CD4-positive, alpha-beta T cell treated with Interferon gamma for 1 hour (primary cell): ENCODE measurements around the gene SLC25A15.
"Not testable (repeated sequence)": the region's sequence is repeated elsewhere in the genome, so short reads cannot be mapped to it uniquely, and the experiment has no call there.

Experiments
- DNase-seq: peaks from one replicate; pipeline ENCODE4 v3.0.0-alpha.2; 2020

Gene SLC25A15

GRCh38 chr13:40782971-40783370 lies 6.4 kb upstream of the SLC25A15 start:
- DNase-seq: not testable (repeated sequence)

- DNase-seq: no peak
Measured at GRCh38 chr13:40784540-40784939, 4.9 kb upstream of the SLC25A15 start.

GRCh38 chr13:40786568-40786996 lies 2.8 kb upstream of the SLC25A15 start:
- DNase-seq: no peak

GRCh38 chr13:40787062-40787461 lies 2.3 kb upstream of the SLC25A15 start:
- DNase-seq: no peak

- not testable (repeated sequence) for DNase-seq
Measured at GRCh38 chr13:40788540-40789274, 704 bp upstream of the SLC25A15 start.

GRCh38 chr13:40790154-40790616 lies 774 bp downstream of the SLC25A15 start:
- no peak for DNase-seq

- DNase-seq: no peak
Measured at GRCh38 chr13:40792284-40793051, 3.1 kb downstream of the SLC25A15 start.

GRCh38 chr13:40793339-40793738 lies 3.9 kb downstream of the SLC25A15 start:
- no peak for DNase-seq

- DNase-seq: no peak
Measured at GRCh38 chr13:40794414-40795368, 5.3 kb downstream of the SLC25A15 start.

GRCh38 chr13:40796649-40797048 lies 7.2 kb downstream of the SLC25A15 start:
- no peak for DNase-seq

GRCh38 chr13:40798380-40798779 lies 9.0 kb downstream of the SLC25A15 start:
- DNase-seq: peak; percentile 21

- no peak for DNase-seq
Measured at GRCh38 chr13:40799508-40799907, 10.1 kb downstream of the SLC25A15 start.

GRCh38 chr13:40800559-40800958 lies 11.1 kb downstream of the SLC25A15 start:
- no peak for DNase-seq

- no peak for DNase-seq
Measured at GRCh38 chr13:40801255-40802217, 12.1 kb downstream of the SLC25A15 start.

GRCh38 chr13:40803316-40803715 lies 13.9 kb downstream of the SLC25A15 start:
- DNase-seq: no peak

GRCh38 chr13:40806241-40806640 lies 16.8 kb downstream of the SLC25A15 start:
- no peak for DNase-seq

GRCh38 chr13:40809471-40809870 lies 20.1 kb downstream of the SLC25A15 start:
- no peak for DNase-seq

- DNase-seq: no peak
Measured at GRCh38 chr13:40812102-40812501, 22.7 kb downstream of the SLC25A15 start.

GRCh38 chr13:40812724-40813445 lies 23.5 kb downstream of the SLC25A15 start:
- DNase-seq: no peak

- no peak for DNase-seq
Measured at GRCh38 chr13:40813667-40814454, 24.4 kb downstream of the SLC25A15 start.
